Stimulated activated CD8-positive, alpha-beta memory T cell treated with anti-CD3 and anti-CD28 coated beads, Interleukin-4, amount 100 ng/mL, for 48 hours (primary cell): ENCODE measurements around the gene NSMF.

Experiments
- DNase-seq: peaks from one replicate; pipeline ENCODE4 v3.0.0-alpha.2; 2020

Gene NSMF

GRCh38 chr9:137444106-137444790 lies 14.9 kb downstream of the NSMF start:
- DNase-seq: no peak

GRCh38 chr9:137441935-137442321 lies 17.2 kb downstream of the NSMF start:
- no peak for DNase-seq

GRCh38 chr9:137441289-137441934 lies 17.7 kb downstream of the NSMF start, which contains the start of gene ENTPD8:
Gene ENTPD8 (minus strand): TSS chr9:137441357. CDS start chr9:137438285, 3,072 bp downstream.
- DNase-seq: no peak

DNA sequence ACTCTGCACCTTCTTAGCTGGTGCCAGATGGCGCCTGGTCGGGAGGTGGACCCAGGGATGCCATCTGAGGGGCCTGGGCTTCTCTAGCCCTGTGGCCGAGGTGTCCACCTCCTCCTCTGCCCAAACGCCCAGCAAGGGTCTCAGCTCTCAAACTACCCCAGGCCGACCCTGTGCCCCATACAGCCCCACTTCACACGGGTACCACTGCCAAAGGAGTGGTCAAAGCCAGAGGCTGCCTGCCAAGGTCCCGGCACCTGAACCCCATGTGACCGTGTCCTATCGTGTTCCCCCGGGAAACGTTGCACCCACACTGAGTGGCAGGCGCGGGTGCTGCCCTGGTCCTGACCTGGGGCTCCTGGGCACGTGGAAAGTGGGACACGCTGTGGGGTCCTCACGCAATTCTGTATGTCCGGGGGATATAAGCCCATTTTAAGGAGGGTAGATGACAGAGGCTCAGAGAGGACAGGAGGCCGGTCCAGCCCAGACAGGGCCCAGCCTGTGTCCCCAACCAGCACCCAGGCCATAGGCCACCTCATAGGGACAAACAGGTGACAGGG lies 19.9 kb downstream of the NSMF start:
- no peak for DNase-seq

- no peak for DNase-seq
Measured at GRCh38 chr9:137438591-137439157, 20.5 kb downstream of the NSMF start.

DNA sequence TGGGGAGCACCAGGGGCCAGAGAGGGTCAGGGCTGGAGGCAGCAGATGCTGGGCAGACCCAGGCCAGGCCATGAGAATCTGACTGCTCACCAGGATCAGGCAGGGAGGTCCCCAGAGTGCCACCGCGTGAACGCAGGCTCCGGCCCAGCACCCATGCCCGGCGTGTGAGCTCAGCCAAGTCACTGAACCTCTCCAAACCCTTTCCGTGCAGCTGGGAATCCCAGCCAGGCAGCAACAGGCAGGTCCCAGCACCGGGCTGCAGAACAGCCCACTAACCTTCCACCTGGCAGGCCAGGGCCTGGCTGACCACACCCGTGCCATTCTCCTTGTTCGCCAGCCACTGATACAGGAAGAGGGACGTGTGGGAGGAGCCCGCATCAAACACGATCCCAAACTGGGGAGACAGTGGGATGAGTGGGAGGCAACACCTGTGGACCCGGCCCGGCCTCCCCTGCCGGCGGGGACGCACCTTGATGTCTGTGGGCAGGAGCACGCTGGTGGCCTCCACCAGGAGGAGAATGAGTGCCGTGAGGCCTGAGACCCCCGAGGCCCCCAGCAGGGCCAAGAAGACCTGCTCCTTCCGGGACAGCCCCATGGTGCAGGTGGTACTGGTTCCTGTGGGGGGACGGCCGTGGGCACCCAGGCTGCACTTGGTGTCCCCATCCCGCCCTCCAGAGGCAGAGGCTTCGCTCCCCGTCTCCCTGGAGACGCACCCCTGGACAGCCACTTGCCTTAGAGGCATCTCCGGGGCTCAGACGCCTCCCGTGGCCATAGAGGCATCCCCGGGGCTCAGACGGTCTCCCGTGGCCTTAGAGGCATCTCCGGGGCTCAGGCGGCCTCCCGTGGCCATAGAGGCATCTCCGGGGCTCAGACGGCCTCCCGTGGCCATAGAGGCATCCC lies 21.2 kb downstream of the NSMF start:
- no peak for DNase-seq

DNA sequence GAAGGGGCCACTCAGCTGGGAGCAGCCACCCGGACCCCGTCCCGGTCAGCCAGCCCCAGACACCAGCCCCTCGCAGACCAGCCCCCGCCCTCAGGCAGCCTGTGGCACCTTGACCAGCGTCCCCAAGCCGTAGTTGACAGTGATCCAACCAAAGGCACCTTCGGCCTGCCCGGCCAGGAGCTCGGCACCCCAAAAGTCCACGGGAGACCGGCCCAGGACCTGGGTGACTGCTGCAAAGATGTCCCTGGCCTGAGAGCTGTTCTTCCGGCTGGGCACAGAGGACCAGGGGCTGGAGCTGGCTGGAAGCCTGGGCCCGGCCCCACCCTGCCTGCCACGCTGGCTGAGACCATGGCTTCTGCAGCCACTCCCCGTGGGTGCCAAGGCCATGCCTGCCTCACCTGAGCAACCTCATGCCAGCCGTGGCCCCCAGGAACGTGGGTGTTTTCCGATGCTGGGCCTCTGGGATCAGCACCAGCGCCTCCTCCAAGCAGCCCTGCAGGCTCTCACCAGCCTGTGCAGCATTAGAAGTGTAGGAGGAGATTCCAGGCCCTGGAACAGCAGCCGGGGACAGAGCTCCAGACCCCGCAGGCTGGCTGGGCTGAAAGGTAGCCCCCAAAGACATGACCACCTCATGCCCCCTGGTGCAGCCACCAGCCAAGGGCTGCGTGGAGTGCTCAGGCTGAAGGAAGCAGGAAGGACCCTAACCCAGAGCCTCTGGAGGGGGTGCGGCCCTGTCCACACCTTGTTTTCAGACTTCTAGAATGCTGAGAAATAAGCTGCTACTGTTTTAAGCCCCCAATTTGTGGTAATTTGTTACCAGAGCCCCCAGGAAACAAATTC lies 22.2 kb downstream of the NSMF start:
- no peak for DNase-seq

DNA sequence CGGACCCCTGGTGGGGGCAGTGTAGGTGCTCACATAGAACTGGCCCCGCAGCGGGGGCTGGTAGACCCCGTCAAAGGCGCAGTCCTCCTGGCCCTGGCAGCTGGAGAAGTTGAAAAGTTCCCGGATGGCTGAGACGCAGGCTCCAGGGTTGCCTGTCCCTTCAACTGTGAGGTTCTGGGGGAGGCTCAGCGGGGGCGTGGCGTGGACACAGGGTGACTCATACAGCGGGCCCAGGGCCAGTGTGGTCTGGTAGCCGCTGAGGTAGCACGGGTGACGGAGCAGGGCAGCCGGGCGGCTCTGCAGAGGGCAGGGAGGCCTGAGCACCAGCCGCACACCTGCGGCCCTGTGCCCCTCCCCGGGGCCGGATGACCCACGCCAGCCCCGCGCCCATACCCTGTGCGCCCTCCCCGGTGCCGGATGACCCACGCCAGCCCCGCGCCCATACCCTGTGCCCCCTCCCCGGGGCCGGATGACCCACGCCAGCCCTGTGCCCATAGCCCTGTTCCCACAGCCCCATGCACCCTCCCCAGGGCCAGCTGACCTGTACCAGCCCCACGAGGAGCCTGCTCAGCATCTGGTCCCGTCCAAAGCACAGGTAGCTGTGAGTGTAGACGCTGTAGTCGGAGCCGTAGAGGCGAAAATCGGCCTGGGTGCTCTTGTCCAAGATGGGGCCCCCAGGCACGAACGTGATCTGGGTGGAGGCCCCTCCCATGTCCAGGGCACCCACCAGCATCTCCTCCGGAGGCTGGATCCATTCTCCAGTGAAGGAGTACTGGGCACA lies 23.0 kb downstream of the NSMF start:
- DNase-seq: no peak

DNA sequence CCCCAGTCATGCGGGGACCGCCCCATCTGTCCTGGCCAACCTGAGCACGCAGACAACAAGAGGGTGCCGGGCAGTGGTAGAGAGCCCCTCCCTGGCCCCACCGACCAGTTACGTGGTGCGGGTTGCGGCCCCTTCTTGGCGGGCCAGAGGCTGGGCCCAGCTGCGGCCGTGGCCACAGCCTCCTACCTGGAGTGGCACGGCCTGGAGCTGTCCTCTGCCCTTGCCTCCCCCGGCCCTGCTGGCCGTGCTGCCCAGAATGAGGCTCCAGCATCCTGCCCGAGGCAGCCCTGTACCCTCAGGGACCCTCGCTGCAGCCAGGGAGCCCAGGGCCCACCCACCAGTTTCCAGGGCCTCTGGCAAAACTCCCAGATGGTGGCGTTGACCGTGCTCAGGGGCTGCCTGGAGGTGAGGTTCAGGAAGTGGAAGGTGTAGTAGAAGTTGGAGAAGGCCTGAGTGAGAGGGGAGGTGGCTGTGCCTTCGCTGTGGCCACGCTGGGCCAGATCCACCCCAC lies 23.7 kb downstream of the NSMF start:
- no peak for DNase-seq

DNA sequence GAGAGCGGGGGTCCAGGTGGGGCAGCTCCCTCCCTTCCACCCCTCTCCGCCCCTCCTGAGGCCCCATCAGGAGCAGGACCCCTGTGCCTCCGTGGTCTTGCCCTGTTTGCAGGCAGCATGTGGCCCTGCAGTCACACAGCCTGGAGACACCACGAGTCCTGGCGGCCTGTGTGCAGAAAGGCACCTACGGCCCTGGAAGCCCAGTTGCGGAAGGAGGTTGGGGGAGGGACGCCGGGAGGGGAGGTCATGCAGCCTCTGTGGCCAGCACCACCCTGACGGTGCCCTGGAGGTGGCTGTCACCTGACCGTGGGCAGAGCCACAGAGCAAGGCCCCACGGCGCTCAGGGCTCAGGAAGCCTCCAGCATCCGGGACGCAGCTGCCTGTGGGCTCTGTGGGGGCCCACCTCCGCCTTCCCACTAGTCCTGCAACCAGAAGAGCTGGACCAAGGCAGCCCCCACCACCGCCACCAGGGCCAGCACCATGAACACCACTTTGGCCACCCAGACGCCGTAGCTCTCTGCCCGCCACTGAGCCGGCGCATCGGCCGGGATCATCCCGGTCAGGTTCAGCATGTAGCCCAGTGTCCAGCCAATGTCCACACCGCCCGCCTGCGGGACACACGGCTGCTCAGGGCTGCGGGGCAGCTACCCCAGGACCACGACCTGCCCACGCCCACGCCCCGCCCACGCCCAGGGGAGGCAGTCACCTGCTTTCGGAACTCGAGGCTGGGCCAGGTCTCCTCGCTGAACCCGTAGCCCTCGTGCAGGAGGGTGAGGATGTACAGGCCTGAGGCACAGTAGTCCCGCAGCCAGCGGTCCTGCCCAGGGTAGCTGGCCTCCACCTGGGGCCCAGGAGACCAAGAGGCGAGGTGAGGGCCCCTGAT lies 24.4 kb downstream of the NSMF start:
- no peak for DNase-seq

- no peak for DNase-seq
Measured at GRCh38 chr9:137433916-137434431, 25.2 kb downstream of the NSMF start.

- no peak for DNase-seq
Measured at GRCh38 chr9:137433349-137433915, 25.7 kb downstream of the NSMF start.

- no peak for DNase-seq
Measured at GRCh38 chr9:137432687-137433348, 26.3 kb downstream of the NSMF start.

GRCh38 chr9:137431416-137431931 lies 27.7 kb downstream of the NSMF start:
- DNase-seq: no peak

- DNase-seq: no peak
Measured at GRCh38 chr9:137430723-137431415, 28.3 kb downstream of the NSMF start.

GRCh38 chr9:137429974-137430722 lies 29.0 kb downstream of the NSMF start:
- no peak for DNase-seq

GRCh38 chr9:137429546-137429890 lies 29.6 kb downstream of the NSMF start:
- no peak for DNase-seq
